ENCODE measurements around the gene CST5. TPM values are rescaled to one million over a fixed set of nuclear protein-coding genes. Genes with fewer than 3 reads are reported as not detected.
"Not testable (repeated sequence)": the region's sequence is repeated elsewhere in the genome, so short reads cannot be mapped to it uniquely, and the experiment has no call there.

CST5 gene
- total RNA-seq, 4 donors from 2014 or later, result 1.4 to 4.5 (median 3.7) TPM; not detected in 1

DNA sequence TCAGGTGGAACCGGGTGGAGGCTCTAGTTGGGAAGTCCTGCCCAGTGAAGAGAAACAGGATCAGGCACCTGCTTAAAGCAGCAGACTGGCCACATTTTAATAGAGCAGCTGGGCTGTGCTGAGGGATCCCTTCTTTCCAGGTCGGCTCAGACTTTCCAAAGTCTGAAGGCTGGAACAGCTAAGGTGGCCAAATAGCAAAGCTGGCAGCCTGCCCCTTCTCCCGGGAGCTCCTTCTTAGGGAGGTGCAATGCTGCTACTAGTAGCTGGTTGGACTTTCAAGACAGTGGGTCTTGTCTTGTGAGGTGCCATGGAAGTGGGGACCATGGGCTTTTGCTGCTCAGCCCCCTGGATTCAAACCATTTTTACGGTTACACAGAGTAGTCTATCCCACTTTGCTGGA lies 30.7 kb upstream of the CST5 start:
- Histone ChIP-seq H3K27me3 (peaks cover 0 to 10% (median 0%) of the 10 kb centered on the region in 4 donors), H3K36me3 (no peaks in the 10 kb centered on the region), H3K4me3 (no peak overlapping the region), H3K9me3 (peaks cover 0 to 9% (median 2%) of the 10 kb centered on the region in 4 donors), H3K4me1 (no peaks in the 10 kb centered on the region), H3K27ac (replicated peaks in 1 of 4) (no peak overlapping the region)
- DNase-seq (ENCODE audit: extremely low spot score), result peak; percentile 47
- intact Hi-C loops (cut with DNase I), result no loop called here
- 63% methylated on average over 2 of the region's 4 CpGs for WGBS
- TF ChIP-seq EP300 (IDR thresholded peaks at IDR 0.05) (no peak), POLR2AphosphoS5 (IDR thresholded peaks at IDR 0.05) (no peak), POLR2A (IDR thresholded peaks at IDR 0.05; ENCODE audit: low read depth) (no peak)
- TF ChIP-seq, protein P1, sequence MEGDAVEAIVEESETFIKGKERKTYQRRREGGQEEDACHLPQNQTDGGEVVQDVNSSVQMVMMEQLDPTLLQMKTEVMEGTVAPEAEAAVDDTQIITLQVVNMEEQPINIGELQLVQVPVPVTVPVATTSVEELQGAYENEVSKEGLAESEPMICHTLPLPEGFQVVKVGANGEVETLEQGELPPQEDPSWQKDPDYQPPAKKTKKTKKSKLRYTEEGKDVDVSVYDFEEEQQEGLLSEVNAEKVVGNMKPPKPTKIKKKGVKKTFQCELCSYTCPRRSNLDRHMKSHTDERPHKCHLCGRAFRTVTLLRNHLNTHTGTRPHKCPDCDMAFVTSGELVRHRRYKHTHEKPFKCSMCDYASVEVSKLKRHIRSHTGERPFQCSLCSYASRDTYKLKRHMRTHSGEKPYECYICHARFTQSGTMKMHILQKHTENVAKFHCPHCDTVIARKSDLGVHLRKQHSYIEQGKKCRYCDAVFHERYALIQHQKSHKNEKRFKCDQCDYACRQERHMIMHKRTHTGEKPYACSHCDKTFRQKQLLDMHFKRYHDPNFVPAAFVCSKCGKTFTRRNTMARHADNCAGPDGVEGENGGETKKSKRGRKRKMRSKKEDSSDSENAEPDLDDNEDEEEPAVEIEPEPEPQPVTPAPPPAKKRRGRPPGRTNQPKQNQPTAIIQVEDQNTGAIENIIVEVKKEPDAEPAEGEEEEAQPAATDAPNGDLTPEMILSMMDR (IDR thresholded peaks at IDR 0.05), result no peak

DNA sequence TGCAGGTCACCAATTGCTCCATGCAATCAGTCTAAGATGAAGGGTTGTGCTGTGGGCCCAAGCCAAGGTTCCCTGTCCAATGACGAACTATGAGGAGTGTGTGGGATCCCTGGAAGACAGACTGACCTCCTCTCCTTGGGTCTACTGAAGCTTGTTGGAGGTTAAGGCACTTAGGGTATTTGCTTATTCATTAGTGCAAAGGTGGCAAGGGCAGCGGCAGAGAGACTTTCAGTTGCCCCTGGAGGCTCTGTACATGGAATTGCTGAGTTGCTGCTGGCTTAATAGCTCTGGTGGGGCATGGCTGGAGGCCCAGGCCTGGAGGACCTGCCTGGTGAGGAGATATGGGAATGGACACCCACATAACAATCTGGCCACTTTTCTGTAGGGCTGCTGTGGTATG lies 29.8 kb upstream of the CST5 start:
- H3K27me3 ChIP-seq, result peaks cover 0 to 10% (median 0%) of the 10 kb centered on the region in 4 donors
- H3K4me3 ChIP-seq, result no peak overlapping the region
- peak; percentile 77 for DNase-seq (ENCODE audit: extremely low spot score)
- no peaks in the 10 kb centered on the region for H3K4me1 ChIP-seq
- TF ChIP-seq EP300 (IDR thresholded peaks at IDR 0.05), result no peak
- WGBS, result 96% methylated on average over 2 of the region's 2 CpGs
- H3K9me3 ChIP-seq, result peaks cover 0 to 9% (median 2%) of the 10 kb centered on the region in 4 donors
- no peak overlapping the region for H3K27ac ChIP-seq (replicated peaks in 1 of 4)
- H3K36me3 ChIP-seq, result no peaks in the 10 kb centered on the region
- intact Hi-C loops (cut with DNase I), result no loop called here

DNA sequence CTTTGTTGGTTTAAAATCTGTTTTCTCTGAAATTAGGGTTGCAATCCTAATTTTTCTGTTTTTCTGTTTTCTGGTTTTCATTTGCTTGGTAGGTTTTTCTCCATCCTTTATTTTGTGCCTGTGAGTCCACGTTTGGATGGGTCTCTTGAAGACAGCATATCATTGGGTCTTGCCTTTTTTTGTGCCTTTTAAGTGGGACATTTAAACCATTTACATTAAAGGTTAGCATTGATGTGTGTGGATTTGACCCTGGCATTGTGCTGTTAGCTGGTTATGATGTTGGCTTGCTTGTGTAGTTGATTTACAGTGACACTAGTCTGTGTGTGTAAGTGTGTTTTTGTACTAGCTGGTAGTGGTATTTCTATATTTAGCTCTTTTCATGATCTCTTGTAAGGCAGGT lies 28.0 kb upstream of the CST5 start:
- TF ChIP-seq POLR2A (IDR thresholded peaks at IDR 0.05; ENCODE audit: low read depth), result no peak
- TF ChIP-seq EP300 (IDR thresholded peaks at IDR 0.05), result no peak
- TF ChIP-seq POLR2AphosphoS5 (IDR thresholded peaks at IDR 0.05), result no peak
- TF ChIP-seq, protein P1 (IDR thresholded peaks at IDR 0.05), result no peak
- Histone ChIP-seq H3K4me1 (no peaks in the 10 kb centered on the region), H3K9me3 (peaks cover 0 to 9% (median 2%) of the 10 kb centered on the region in 4 donors), H3K27me3 (peaks cover 0 to 5% (median 0%) of the 10 kb centered on the region in 4 donors), H3K27ac (replicated peaks in 1 of 4) (no peak overlapping the region), H3K36me3 (no peaks in the 10 kb centered on the region), H3K4me3 (no peak overlapping the region)
- no peak for DNase-seq (ENCODE audit: extremely low spot score)
- 57% methylated on average over 1 of the region's 1 CpG for WGBS
- intact Hi-C loops (cut with DNase I), result no loop called here

DNA sequence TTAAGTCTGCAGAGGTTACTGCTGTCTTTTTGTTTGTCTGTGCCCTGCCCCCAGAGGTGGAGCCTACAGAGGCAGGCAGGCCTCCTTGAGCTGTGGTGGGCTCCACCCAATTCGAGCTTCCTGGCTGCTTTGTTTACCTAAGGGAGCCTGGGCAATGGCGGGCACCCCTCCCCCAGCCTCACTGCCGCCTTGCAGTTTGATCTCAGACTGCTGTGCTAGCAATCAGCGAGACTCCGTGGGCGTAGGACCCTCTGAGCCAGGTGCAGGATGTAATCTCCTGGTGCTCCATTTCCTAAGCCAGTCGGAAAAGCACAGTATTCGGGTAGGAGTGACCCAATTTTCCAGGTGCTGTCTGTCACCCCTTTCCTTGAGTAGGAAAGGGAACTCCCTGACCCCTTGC lies 22.8 kb upstream of the CST5 start:
- DNase-seq (ENCODE audit: extremely low spot score); H3K36me3 ChIP-seq; H3K27ac ChIP-seq (replicated peaks in 1 of 4); intact Hi-C loops (cut with DNase I); H3K4me1 ChIP-seq; H3K27me3 ChIP-seq; H3K9me3 ChIP-seq; H3K4me3 ChIP-seq: not testable (repeated sequence)
- WGBS, result no CpG with 5 or more reads among the region's 8 CpGs

DNA sequence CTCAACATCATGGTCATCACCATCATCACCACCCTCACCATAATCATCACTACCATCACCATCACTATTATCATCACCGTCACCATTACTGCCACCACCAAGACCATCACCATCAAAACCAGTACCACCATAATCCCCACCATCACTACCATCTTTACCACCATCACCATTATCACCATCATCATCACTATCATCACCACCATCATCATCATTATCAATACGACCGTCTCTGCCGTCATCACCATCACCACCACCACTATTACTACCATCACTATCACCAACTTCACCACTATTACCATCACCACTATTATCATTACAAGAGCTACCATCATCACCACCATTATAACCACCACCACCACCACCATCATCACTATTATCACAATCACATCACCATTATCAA lies 11.3 kb upstream of the CST5 start:
- 59% methylated on average over 4 of the region's 4 CpGs for WGBS
- H3K27me3 ChIP-seq; H3K27ac ChIP-seq (replicated peaks in 1 of 4); DNase-seq (ENCODE audit: extremely low spot score); H3K9me3 ChIP-seq; H3K4me3 ChIP-seq; H3K36me3 ChIP-seq: not testable (repeated sequence)
- intact Hi-C loops (cut with DNase I), result loop anchor here (5.0 kb wide), 1 partner anchor 106 kb away; no protein-coding TSS in a partner anchor
- peaks cover 0 to 18% (median 12%) of the 10 kb centered on the region in 4 donors for H3K4me1 ChIP-seq

DNA sequence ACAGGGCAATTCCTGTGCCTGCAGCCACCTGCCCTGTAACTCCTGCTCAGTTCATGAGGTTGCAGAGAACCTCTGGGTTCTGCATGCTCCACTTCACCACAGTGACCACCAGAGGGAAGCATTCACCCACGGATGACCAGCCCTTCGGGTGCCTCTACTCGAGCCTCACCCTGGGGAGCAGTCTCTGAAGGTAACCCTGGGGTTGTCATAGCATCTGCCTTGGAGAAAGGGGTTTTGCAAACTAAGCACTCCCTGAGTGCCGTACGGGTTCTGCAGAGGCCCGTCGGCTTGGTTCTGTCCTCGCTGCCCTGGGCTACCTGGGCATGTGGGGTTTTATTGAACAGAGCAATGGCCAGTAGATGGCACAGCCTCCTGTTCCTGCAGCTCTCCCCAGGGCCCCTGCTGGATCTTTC lies 10.2 kb upstream of the CST5 start:
- intact Hi-C loops (cut with DNase I), result loop anchor here (5.0 kb wide), 1 partner anchor 108 kb away; no protein-coding TSS in a partner anchor

More for the DNA sequence above, 10.2 kb upstream of the CST5 start:
- no peak overlapping the region for H3K27ac ChIP-seq (replicated peaks in 1 of 4)
- WGBS, result 0% methylated on average over 1 of the region's 8 CpGs
- H3K27me3 ChIP-seq, result no peaks in the 10 kb centered on the region
- no peaks in the 10 kb centered on the region for H3K9me3 ChIP-seq
- peak; percentile 91 for DNase-seq (ENCODE audit: extremely low spot score)
- peaks cover 0 to 22% (median 12%) of the 10 kb centered on the region in 4 donors for H3K4me1 ChIP-seq
- TF ChIP-seq POLR2A (IDR thresholded peaks at IDR 0.05; ENCODE audit: low read depth) (no peak), EP300 (IDR thresholded peaks at IDR 0.05) (no peak)
- TF ChIP-seq, protein P1 (IDR thresholded peaks at IDR 0.05), result peak; percentile 67 to 88 (median 81)
- no peaks in the 10 kb centered on the region for H3K36me3 ChIP-seq
- no peak overlapping the region for H3K4me3 ChIP-seq
